HG03060 (cell line): Measurements from ENCODE around the gene TSPAN14.

Source experiments
- ATAC-seq: cut with Tn5 transposase; IDR thresholded peaks from one replicate; pipeline ENCODE4 v1.9.1; 2021; ENCODE audit warnings: low read depth, moderate number of reproducible peaks; ENCODE audit not compliant: unreplicated experiment

Gene TSPAN14

GRCh38 chr10:80580638-80581468, 126.7 kb downstream of the TSPAN14 start:
- ATAC-seq, result no peak

GRCh38 chr10:80581469-80581835, 127.3 kb downstream of the TSPAN14 start:
- no peak for ATAC-seq

GRCh38 chr10:80582286-80582960, 128.3 kb downstream of the TSPAN14 start:
- ATAC-seq, result no peak
